Measurements from ENCODE around the gene TMEM80.

TMEM80 gene

GRCh38 chr11:701741-702461, 6.3 kb downstream of the TMEM80 start:
- peaks cover 29% of the 10 kb centered on the region for H3K4me1 ChIP-seq (ENCODE audit: insufficient read depth, poor library complexity, severe bottlenecking)
- peak overlapping the region; percentile 94 for H3K27ac ChIP-seq (ENCODE audit: poor library complexity, severe bottlenecking)
- H3K4me3 ChIP-seq (ENCODE audit: severe bottlenecking) = no peak overlapping the region
- peak; percentile 47 for DNase-seq (ENCODE audit: low spot score)
- peaks cover 7% of the 10 kb centered on the region; the same call in 1 of the 2 replicates for H3K36me3 ChIP-seq (ENCODE audit: low read depth)
- H3K9me3 ChIP-seq (ENCODE audit: severe bottlenecking) = no peaks in the 10 kb centered on the region
- H3K27me3 ChIP-seq (ENCODE audit: insufficient read depth, poor library complexity, severe bottlenecking) = no peaks in the 10 kb centered on the region
- TF ChIP-seq CTCF (IDR thresholded peaks at IDR 0.05; ENCODE audit: poor library complexity, severe bottlenecking) = no peak
- no peak for ATAC-seq (ENCODE audit: low read depth)

GRCh38 chr11:702462-703461, 7.1 kb downstream of the TMEM80 start:
- peaks cover 29% of the 10 kb centered on the region for H3K4me1 ChIP-seq (ENCODE audit: insufficient read depth, poor library complexity, severe bottlenecking)
- H3K9me3 ChIP-seq (ENCODE audit: severe bottlenecking) = no peaks in the 10 kb centered on the region
- H3K4me3 ChIP-seq (ENCODE audit: severe bottlenecking) = no peak overlapping the region
- TF ChIP-seq CTCF (IDR thresholded peaks at IDR 0.05; ENCODE audit: poor library complexity, severe bottlenecking) = no peak
- no peaks in the 10 kb centered on the region for H3K27me3 ChIP-seq (ENCODE audit: insufficient read depth, poor library complexity, severe bottlenecking)
- ATAC-seq (ENCODE audit: low read depth) = peak; percentile 8; the same call in 1 of the 3 replicates
- peak overlapping the region; percentile 94 for H3K27ac ChIP-seq (ENCODE audit: poor library complexity, severe bottlenecking)
- peaks cover 10% of the 10 kb centered on the region for H3K36me3 ChIP-seq (ENCODE audit: low read depth)
- peak; percentile 62 for DNase-seq (ENCODE audit: low spot score)

- H3K36me3 ChIP-seq (ENCODE audit: low read depth) = peaks cover 16% of the 10 kb centered on the region
- H3K4me1 ChIP-seq (ENCODE audit: insufficient read depth, poor library complexity, severe bottlenecking) = peaks cover 29% of the 10 kb centered on the region
Measured at GRCh38 chr11:703506-703905, 7.9 kb downstream of the TMEM80 start.

GRCh38 chr11:704228-704674, 8.6 kb downstream of the TMEM80 start:
- ATAC-seq (ENCODE audit: low read depth) (no peak), DNase-seq (ENCODE audit: low spot score) (peak; percentile 63)
- Histone ChIP-seq H3K9me3 (ENCODE audit: severe bottlenecking) (no peaks in the 10 kb centered on the region), H3K36me3 (ENCODE audit: low read depth) (peaks cover 16% of the 10 kb centered on the region), H3K27me3 (ENCODE audit: insufficient read depth, poor library complexity, severe bottlenecking) (no peaks in the 10 kb centered on the region), H3K27ac (ENCODE audit: poor library complexity, severe bottlenecking) (peak overlapping the region; percentile 94), H3K4me1 (ENCODE audit: insufficient read depth, poor library complexity, severe bottlenecking) (peaks cover 28% of the 10 kb centered on the region), H3K4me3 (ENCODE audit: severe bottlenecking) (no peak overlapping the region)
- no peak for TF ChIP-seq CTCF (IDR thresholded peaks at IDR 0.05; ENCODE audit: poor library complexity, severe bottlenecking)

More at GRCh38 chr11:703506-703905, 7.9 kb downstream of the TMEM80 start:
- DNase-seq (ENCODE audit: low spot score) (no peak), ATAC-seq (ENCODE audit: low read depth) (no peak)
- H3K9me3 ChIP-seq (ENCODE audit: severe bottlenecking) = no peaks in the 10 kb centered on the region
- H3K27me3 ChIP-seq (ENCODE audit: insufficient read depth, poor library complexity, severe bottlenecking) = no peaks in the 10 kb centered on the region
- H3K4me3 ChIP-seq (ENCODE audit: severe bottlenecking) = no peak overlapping the region
- TF ChIP-seq CTCF (IDR thresholded peaks at IDR 0.05; ENCODE audit: poor library complexity, severe bottlenecking) = no peak
- peak overlapping the region; percentile 94 for H3K27ac ChIP-seq (ENCODE audit: poor library complexity, severe bottlenecking)

Measured in RWPE2 (cell line).